ENCODE results near the gene DUSP8.

Gene DUSP8

DNA sequence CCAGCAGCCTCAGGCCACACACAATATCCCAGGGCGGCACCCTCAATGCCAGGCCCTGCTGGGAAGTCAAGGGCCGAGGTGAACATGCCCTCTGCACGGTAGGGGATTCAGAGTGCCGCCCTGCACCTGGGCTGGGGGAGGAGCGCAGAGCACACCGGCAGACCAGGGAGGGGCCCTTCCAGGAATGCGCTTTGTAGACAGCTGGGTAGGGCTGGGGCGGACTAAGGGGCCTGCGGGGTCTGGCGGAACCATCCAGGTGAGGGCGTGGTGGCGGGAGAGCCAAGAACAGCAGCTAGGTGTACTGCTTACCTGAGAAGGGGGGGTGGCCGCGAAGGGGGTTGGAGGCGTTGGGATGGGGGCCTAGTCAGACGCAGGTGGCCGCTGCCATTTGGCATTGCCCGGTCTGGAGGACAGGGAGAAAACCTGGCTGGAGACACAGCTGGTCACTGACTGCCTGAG is 26.0 kb downstream of the DUSP8 start:
- no peak for DNase-seq (ENCODE audit: low read depth)
- no peak overlapping the region for H3K4me3 ChIP-seq (ENCODE audit: low read length)
- TF ChIP-seq, protein P1, sequence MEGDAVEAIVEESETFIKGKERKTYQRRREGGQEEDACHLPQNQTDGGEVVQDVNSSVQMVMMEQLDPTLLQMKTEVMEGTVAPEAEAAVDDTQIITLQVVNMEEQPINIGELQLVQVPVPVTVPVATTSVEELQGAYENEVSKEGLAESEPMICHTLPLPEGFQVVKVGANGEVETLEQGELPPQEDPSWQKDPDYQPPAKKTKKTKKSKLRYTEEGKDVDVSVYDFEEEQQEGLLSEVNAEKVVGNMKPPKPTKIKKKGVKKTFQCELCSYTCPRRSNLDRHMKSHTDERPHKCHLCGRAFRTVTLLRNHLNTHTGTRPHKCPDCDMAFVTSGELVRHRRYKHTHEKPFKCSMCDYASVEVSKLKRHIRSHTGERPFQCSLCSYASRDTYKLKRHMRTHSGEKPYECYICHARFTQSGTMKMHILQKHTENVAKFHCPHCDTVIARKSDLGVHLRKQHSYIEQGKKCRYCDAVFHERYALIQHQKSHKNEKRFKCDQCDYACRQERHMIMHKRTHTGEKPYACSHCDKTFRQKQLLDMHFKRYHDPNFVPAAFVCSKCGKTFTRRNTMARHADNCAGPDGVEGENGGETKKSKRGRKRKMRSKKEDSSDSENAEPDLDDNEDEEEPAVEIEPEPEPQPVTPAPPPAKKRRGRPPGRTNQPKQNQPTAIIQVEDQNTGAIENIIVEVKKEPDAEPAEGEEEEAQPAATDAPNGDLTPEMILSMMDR (conservative IDR thresholded peaks at IDR 0.05; ENCODE audit: low read length) = no peak

DNA sequence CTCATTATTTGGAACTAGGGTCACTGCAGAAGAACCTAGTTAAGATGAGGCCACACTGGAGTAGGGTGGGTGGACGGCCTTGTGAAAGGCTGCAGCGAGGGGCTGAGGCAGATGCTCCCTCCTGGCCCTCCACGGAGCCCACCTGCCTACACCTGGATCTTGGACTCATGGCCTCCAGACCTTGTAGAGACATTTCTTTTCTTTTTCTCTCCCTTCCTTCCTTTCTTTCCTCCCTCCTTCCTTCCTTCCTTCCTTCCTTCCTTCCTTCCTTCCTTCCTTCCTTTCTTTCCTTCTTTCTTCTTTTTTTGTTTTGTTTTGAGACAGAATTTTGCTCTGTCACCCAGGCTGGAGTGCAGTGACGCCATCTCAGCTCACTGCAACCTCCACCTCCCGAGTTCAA is 26.6 kb downstream of the DUSP8 start:
- H3K4me3 ChIP-seq (ENCODE audit: low read length) = no peak overlapping the region
- DNase-seq (ENCODE audit: low read depth) = no peak
- TF ChIP-seq, protein P1 (conservative IDR thresholded peaks at IDR 0.05; ENCODE audit: low read length) = no peak

DNA sequence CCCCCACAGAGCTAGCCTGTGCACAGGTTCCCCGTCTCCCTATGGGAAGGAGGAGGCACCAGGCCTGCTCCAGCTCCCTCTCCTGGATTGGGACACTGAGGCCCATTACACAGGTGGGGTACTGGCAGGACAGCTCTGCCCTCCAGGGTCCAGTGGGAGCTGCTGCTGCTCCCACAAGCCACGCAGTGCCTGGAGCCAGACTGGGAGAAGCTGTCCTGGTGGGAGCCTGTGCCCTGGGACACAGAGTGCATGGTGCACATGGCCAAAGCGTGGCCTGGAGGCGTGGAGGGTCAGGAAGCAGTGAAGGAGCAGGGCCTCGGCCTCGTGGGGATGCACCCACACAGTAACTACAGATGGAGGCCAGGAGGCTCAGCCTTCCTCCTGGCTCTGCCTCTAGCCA is 27.5 kb downstream of the DUSP8 start:
- TF ChIP-seq, protein P1 (conservative IDR thresholded peaks at IDR 0.05; ENCODE audit: low read length) = no peak
- no peak for DNase-seq (ENCODE audit: low read depth)
- H3K4me3 ChIP-seq (ENCODE audit: low read length) = no peak overlapping the region

DNA sequence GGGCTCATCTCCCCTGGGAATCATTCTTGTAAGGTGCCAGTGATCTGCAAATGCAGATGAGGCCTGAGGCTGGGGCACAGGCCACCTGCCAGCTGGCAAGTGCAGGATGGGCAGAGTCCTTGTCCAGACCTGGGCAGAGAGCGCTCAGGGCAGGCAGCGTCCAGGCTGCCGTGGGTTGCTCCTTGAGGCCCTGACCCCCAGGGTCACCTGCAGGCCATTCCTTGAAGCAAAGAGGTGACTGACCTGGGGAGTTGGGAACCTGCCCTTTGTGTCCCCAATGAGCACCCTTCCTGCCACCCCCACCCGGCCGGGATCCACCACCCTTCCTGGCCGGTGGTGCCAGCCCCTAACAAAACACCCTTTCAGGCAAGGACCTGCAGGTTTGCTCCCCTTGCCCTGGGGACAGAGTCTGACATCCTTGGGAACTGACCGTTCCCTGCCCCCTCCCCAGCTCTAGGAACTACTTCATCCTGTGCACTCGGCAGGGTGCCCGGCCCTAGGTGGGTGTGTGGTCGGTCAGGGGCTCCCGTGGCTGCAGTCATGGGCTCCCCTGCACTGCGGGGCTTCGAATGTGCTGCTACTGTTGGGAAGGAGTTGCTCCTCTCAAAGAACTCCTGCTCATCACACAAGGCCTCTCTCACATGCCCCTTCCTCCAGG is 28.3 kb downstream of the DUSP8 start:
- H3K4me3 ChIP-seq (ENCODE audit: low read length) = no peak overlapping the region
- TF ChIP-seq, protein P1 (conservative IDR thresholded peaks at IDR 0.05; ENCODE audit: low read length) = no peak
- no peak for DNase-seq (ENCODE audit: low read depth)

DNA sequence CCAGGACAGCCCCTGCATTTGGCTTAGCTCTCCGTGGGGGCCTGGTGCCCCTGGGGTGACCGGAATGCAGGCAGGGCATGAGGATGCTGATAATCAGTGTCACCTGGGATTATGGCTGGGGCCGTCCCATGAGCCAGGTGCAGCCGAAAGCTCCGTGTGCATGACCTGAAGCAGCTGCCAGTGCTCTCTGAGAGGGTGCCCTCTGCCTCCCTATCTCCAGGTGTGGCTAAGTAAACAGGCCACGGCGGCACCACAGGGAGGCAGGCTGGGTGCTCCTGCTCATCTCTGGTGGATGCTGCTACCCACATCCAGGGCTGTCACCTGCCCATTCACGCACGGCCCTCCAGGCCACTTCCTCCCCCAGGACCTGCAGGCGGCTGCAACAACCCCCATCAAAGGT is 29.8 kb downstream of the DUSP8 start:
- DNase-seq (ENCODE audit: low read depth) = no peak
- no peak overlapping the region for H3K4me3 ChIP-seq (ENCODE audit: low read length)

DNA sequence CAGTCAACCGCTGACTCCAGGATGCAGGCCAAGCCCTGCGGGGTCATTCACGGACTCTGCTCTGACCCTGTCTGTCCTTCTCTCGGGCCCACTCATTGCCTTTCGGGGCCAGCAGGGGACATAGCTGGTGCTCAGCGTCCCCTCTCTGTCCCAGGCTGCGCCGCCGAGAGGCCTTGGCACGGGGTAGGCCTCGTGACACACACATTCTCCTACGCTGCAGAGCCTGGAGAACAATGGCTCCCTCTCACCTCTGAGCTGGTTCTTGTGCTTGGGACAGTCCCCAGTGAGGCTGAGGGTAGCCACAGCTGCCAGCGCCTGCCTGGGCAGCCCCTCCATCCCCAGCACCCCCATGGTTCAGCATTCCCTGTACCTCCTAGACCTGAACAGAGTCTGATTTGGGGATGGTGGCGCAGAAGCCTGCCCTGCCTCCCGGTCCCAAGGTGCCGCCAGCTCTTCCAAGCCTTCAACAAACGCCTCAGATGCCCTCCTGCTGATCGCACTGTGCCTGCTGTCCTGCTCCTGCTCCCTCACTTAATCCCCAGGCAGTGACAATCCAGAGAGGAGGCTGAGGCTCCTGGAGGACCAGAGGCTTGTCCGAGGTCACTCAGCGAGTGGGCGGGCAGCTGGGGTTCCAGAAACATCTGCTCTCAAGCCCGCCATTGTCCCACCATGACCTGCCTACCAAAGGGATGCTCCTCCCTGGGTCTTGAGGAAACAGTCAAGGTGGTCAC is 30.4 kb downstream of the DUSP8 start:
- TF ChIP-seq, protein P1 (conservative IDR thresholded peaks at IDR 0.05; ENCODE audit: low read length) = no peak
- no peak for DNase-seq (ENCODE audit: low read depth)
- H3K4me3 ChIP-seq (ENCODE audit: low read length) = no peak overlapping the region

More for the DNA sequence above, 29.8 kb downstream of the DUSP8 start:
- TF ChIP-seq, protein P1 (conservative IDR thresholded peaks at IDR 0.05; ENCODE audit: low read length) = no peak

DNA sequence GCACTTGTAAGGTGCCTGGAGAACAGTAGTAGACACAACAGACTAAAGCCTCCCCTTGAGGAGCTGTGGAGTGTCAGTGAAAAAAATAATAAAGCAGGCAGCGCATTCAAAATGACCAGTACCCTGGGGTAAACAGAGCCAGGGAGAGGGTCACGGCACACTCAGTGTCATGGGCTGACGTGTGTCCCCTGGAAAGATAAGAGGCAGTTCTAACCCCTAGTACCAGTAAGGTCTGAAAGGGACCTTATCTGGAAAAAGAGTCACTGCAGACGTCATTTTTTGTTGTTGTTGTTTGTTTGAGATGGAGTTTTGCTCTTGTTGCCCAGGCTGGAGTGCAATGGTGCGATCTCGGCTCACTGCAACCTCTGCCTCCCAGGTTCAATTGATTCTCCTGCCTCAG is 32.0 kb downstream of the DUSP8 start:
- no peak overlapping the region for H3K4me3 ChIP-seq (ENCODE audit: low read length)
- DNase-seq (ENCODE audit: low read depth) = no peak
- TF ChIP-seq, protein P1 (conservative IDR thresholded peaks at IDR 0.05; ENCODE audit: low read length) = no peak

All from AG10803 (cell line).